WTC11 (cell line): ENCODE measurements around the gene SIK2. TPM values are rescaled to one million over a fixed set of nuclear protein-coding genes. Genes with fewer than 3 reads are reported as not detected.

Source experiments
- ATAC-seq: fragments of 200-7000 bp; cut with Tn5 transposase; 2 replicates; pipeline ENCODE4 v1.10.0; 2021; ENCODE audit warnings: mild to moderate bottlenecking, moderate library complexity
- CTCF ChIA-PET: fragments of 300-600 bp; sonication (Branson Sonifier 250); formaldehyde crosslinking; loops from one replicate; lab custom pipeline; 2021; ENCODE audit warnings: antibody characterized with exemption; lab: Charles Lee
- POLR2A ChIA-PET: fragments of 350-600 bp; sonication (Branson Sonifier 250); formaldehyde crosslinking; loops from one replicate; lab custom pipeline; 2021; ENCODE audit warnings: antibody characterized with exemption; lab: Charles Lee
- DNase-seq: peaks from one replicate; pipeline ENCODE4 v3.0.0; 2021; ENCODE audit warnings: low spot score
- H3K27ac Mint-ChIP-seq: 2 replicates; pipeline ENCODE4 v1.8.0; 2021; ENCODE audit warnings: mixed read lengths
- H3K27me3 Mint-ChIP-seq: 2 replicates; pipeline ENCODE4 v1.8.0; 2021; ENCODE audit warnings: low read depth, mild to moderate bottlenecking, moderate library complexity, mixed read lengths
- H3K36me3 Mint-ChIP-seq: 2 replicates; pipeline ENCODE4 v1.8.0; 2021; ENCODE audit warnings: mixed read lengths
- H3K4me1 Mint-ChIP-seq: 2 replicates; pipeline ENCODE4 v1.8.0; 2022; ENCODE audit warnings: mixed read lengths
- H3K4me3 Mint-ChIP-seq: 2 replicates; pipeline ENCODE4 v1.8.0; 2021; ENCODE audit warnings: mild to moderate bottlenecking, moderate library complexity, mixed read lengths
- H3K9me3 Mint-ChIP-seq: 2 replicates; pipeline ENCODE4 v1.8.0; 2021; ENCODE audit warnings: mixed read lengths
- CREM ChIP-seq: sonication (generic); formaldehyde crosslinking; IDR thresholded peaks from 2 replicates; pipeline ENCODE4 v1.8.1; 2022; ENCODE audit warnings: mild to moderate bottlenecking, missing genetic modification reagents, moderate library complexity
- JAZF1 ChIP-seq: fragments of 250-450 bp; sonication (Bioruptor Pico); IDR thresholded peaks from 2 replicates; pipeline ENCODE4 v1.9.0; 2021; ENCODE audit warnings: moderate library complexity, mild to moderate bottlenecking, inconsistent platforms
- RELA ChIP-seq: sonication (generic); formaldehyde crosslinking; IDR thresholded peaks from 2 replicates; pipeline ENCODE4 v1.8.1; 2022; ENCODE audit warnings: missing genetic modification reagents, mild to moderate bottlenecking, borderline replicate concordance
- RORB ChIP-seq: fragments of 250-450 bp; sonication (Bioruptor Pico); IDR thresholded peaks from 2 replicates; pipeline ENCODE4 v1.9.0; 2021; ENCODE audit warnings: mild to moderate bottlenecking
- SP1 ChIP-seq: sonication (generic); formaldehyde crosslinking; conservative IDR thresholded peaks from 2 replicates; pipeline ENCODE4 v1.8.1; 2022; ENCODE audit warnings: missing genetic modification reagents
- TCF7 ChIP-seq: sonication (generic); formaldehyde crosslinking; IDR thresholded peaks from 2 replicates; pipeline ENCODE4 v1.8.0; 2022; ENCODE audit warnings: mild to moderate bottlenecking, low read depth, missing genetic modification reagents, moderate library complexity
- ZNF121 ChIP-seq: sonication (generic); formaldehyde crosslinking; IDR thresholded peaks from 2 replicates; pipeline ENCODE4 v1.8.0; 2023; ENCODE audit warnings: missing genetic modification reagents
- ZNF219 ChIP-seq: sonication (generic); formaldehyde crosslinking; IDR thresholded peaks from 2 replicates; pipeline ENCODE4 v1.8.0; 2023; ENCODE audit warnings: missing genetic modification reagents, mild to moderate bottlenecking, borderline replicate concordance
- ZNF232 ChIP-seq: sonication (generic); formaldehyde crosslinking; IDR thresholded peaks from 2 replicates; pipeline ENCODE4 v1.8.0; 2022; ENCODE audit warnings: mild to moderate bottlenecking, missing genetic modification reagents
- ZNF416 ChIP-seq: fragments of 250-450 bp; sonication (Bioruptor Pico); IDR thresholded peaks from 2 replicates; pipeline ENCODE4 v1.9.0; 2021; ENCODE audit warnings: mild to moderate bottlenecking, inconsistent platforms
- total RNA-seq: library from RNA; stranded (reverse); gene quantifications from 3 replicates; pipeline ENCODE4 v1.2.3, GENCODE V29; 2021
- TF ChIP-seq, protein P1 (sequence below): sonication (generic); formaldehyde crosslinking; IDR thresholded peaks from 2 replicates; pipeline ENCODE4 v1.8.1; 2023; ENCODE audit warnings: mild to moderate bottlenecking, missing genetic modification reagents
- TF ChIP-seq, protein P2 (sequence below): sonication (generic); formaldehyde crosslinking; IDR thresholded peaks from 2 replicates; pipeline ENCODE4 v1.8.1; 2023; ENCODE audit warnings: mild to moderate bottlenecking, missing genetic modification reagents, moderate library complexity
- TF ChIP-seq, protein P3 (sequence below): sonication (generic); formaldehyde crosslinking; IDR thresholded peaks from 2 replicates; pipeline ENCODE4 v1.8.0; 2022; ENCODE audit warnings: mild to moderate bottlenecking, missing genetic modification reagents
- TF ChIP-seq, protein P4 (sequence below): sonication (generic); formaldehyde crosslinking; IDR thresholded peaks from 2 replicates; pipeline ENCODE4 v1.8.1; 2023; ENCODE audit warnings: mild to moderate bottlenecking, missing genetic modification reagents, moderate library complexity
- TF ChIP-seq, protein P5 (sequence below): sonication (generic); formaldehyde crosslinking; IDR thresholded peaks from 2 replicates; pipeline ENCODE4 v1.8.0; 2023; ENCODE audit warnings: missing genetic modification reagents, mild to moderate bottlenecking, borderline replicate concordance
- TF ChIP-seq, protein P6 (sequence below): sonication (generic); formaldehyde crosslinking; conservative IDR thresholded peaks from 2 replicates; pipeline ENCODE4 v1.8.1; 2022; ENCODE audit warnings: mild to moderate bottlenecking, missing genetic modification reagents
- TF ChIP-seq, protein P7 (sequence below): sonication (generic); formaldehyde crosslinking; IDR thresholded peaks from 2 replicates; pipeline ENCODE4 v1.8.1; 2022; ENCODE audit warnings: low read depth, missing genetic modification reagents, borderline replicate concordance
- TF ChIP-seq, protein P8 (sequence below): sonication (generic); formaldehyde crosslinking; IDR thresholded peaks from 2 replicates; pipeline ENCODE4 v1.8.0; 2022; ENCODE audit warnings: mild to moderate bottlenecking, missing genetic modification reagents
- TF ChIP-seq, protein P9 (sequence below): fragments of 250-450 bp; sonication (Bioruptor Pico); IDR thresholded peaks from 2 replicates; pipeline ENCODE4 v1.9.0; 2021; ENCODE audit warnings: mild to moderate bottlenecking
- TF ChIP-seq, protein P10 (sequence below): fragments of 250-450 bp; sonication (Bioruptor Pico); IDR thresholded peaks from 2 replicates; pipeline ENCODE4 v1.8.0; 2021; ENCODE audit warnings: mild to moderate bottlenecking

Gene SIK2
- total RNA-seq, 1 experiment from 2014 or later: 7.2 TPM

DNA sequence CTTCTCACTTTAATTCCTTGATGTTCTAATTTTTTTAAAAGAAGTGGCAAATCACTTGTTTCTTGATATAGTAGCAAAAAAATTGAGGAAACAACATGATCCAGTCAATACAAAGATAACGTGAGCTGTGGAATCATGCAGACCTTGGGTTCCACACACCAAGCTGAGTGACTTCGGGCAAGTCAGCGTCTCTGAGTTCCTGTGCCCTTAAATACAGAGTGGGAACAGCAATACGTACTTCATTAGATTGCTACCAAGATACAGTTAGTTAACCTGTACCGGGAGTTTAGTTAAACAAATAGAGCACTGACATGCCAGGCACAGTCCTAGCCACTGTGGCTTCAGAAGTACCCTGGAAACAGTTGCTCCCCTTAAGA lies 105.4 kb downstream of the SIK2 start (continued):
- TF ChIP-seq JAZF1 (CRISPR knock-in tag) (no peak), ZNF416 (CRISPR knock-in tag) (no peak), RORB (CRISPR knock-in tag) (no peak), RELA (CRISPR knock-in tag) (no peak), ZNF219 (CRISPR knock-in tag) (no peak), CREM (CRISPR knock-in tag) (no peak)
- TF ChIP-seq, protein P1, sequence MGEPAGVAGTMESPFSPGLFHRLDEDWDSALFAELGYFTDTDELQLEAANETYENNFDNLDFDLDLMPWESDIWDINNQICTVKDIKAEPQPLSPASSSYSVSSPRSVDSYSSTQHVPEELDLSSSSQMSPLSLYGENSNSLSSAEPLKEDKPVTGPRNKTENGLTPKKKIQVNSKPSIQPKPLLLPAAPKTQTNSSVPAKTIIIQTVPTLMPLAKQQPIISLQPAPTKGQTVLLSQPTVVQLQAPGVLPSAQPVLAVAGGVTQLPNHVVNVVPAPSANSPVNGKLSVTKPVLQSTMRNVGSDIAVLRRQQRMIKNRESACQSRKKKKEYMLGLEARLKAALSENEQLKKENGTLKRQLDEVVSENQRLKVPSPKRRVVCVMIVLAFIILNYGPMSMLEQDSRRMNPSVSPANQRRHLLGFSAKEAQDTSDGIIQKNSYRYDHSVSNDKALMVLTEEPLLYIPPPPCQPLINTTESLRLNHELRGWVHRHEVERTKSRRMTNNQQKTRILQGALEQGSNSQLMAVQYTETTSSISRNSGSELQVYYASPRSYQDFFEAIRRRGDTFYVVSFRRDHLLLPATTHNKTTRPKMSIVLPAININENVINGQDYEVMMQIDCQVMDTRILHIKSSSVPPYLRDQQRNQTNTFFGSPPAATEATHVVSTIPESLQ (CRISPR knock-in tag): no peak
- TF ChIP-seq, protein P2, sequence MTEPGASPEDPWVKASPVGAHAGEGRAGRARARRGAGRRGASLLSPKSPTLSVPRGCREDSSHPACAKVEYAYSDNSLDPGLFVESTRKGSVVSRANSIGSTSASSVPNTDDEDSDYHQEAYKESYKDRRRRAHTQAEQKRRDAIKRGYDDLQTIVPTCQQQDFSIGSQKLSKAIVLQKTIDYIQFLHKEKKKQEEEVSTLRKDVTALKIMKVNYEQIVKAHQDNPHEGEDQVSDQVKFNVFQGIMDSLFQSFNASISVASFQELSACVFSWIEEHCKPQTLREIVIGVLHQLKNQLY (CRISPR knock-in tag): no peak
- TF ChIP-seq, protein P3, sequence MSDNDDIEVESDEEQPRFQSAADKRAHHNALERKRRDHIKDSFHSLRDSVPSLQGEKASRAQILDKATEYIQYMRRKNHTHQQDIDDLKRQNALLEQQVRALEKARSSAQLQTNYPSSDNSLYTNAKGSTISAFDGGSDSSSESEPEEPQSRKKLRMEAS: no peak
- TF ChIP-seq, protein P4, sequence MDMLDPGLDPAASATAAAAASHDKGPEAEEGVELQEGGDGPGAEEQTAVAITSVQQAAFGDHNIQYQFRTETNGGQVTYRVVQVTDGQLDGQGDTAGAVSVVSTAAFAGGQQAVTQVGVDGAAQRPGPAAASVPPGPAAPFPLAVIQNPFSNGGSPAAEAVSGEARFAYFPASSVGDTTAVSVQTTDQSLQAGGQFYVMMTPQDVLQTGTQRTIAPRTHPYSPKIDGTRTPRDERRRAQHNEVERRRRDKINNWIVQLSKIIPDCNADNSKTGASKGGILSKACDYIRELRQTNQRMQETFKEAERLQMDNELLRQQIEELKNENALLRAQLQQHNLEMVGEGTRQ: no peak
- TF ChIP-seq, protein P5, sequence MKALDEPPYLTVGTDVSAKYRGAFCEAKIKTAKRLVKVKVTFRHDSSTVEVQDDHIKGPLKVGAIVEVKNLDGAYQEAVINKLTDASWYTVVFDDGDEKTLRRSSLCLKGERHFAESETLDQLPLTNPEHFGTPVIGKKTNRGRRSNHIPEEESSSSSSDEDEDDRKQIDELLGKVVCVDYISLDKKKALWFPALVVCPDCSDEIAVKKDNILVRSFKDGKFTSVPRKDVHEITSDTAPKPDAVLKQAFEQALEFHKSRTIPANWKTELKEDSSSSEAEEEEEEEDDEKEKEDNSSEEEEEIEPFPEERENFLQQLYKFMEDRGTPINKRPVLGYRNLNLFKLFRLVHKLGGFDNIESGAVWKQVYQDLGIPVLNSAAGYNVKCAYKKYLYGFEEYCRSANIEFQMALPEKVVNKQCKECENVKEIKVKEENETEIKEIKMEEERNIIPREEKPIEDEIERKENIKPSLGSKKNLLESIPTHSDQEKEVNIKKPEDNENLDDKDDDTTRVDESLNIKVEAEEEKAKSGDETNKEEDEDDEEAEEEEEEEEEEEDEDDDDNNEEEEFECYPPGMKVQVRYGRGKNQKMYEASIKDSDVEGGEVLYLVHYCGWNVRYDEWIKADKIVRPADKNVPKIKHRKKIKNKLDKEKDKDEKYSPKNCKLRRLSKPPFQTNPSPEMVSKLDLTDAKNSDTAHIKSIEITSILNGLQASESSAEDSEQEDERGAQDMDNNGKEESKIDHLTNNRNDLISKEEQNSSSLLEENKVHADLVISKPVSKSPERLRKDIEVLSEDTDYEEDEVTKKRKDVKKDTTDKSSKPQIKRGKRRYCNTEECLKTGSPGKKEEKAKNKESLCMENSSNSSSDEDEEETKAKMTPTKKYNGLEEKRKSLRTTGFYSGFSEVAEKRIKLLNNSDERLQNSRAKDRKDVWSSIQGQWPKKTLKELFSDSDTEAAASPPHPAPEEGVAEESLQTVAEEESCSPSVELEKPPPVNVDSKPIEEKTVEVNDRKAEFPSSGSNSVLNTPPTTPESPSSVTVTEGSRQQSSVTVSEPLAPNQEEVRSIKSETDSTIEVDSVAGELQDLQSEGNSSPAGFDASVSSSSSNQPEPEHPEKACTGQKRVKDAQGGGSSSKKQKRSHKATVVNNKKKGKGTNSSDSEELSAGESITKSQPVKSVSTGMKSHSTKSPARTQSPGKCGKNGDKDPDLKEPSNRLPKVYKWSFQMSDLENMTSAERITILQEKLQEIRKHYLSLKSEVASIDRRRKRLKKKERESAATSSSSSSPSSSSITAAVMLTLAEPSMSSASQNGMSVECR: no peak
- TF ChIP-seq, protein P6, sequence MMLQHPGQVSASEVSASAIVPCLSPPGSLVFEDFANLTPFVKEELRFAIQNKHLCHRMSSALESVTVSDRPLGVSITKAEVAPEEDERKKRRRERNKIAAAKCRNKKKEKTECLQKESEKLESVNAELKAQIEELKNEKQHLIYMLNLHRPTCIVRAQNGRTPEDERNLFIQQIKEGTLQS (CRISPR knock-in tag): no peak
- TF ChIP-seq, protein P7, sequence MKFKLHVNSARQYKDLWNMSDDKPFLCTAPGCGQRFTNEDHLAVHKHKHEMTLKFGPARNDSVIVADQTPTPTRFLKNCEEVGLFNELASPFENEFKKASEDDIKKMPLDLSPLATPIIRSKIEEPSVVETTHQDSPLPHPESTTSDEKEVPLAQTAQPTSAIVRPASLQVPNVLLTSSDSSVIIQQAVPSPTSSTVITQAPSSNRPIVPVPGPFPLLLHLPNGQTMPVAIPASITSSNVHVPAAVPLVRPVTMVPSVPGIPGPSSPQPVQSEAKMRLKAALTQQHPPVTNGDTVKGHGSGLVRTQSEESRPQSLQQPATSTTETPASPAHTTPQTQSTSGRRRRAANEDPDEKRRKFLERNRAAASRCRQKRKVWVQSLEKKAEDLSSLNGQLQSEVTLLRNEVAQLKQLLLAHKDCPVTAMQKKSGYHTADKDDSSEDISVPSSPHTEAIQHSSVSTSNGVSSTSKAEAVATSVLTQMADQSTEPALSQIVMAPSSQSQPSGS (CRISPR knock-in tag): no peak

DNA sequence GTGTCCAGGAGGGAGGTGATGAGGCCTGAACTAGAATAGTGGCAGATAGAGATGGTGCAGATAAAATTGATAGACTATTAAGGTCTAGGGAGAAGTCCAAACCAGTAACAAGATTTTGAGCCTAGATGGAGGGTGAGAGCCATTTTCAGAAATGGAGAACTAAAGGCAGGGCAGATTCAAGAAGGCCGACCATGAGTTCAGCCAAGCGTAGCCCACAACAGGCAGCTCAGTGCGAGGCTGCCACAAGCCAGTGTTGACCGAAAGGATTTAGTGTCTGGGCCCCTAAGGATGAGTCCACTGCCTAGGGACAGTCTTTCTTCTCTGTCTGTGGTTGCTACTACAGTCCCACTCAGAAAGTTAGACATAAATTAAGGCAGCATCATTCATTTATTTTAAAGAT lies 112.3 kb downstream of the SIK2 start:
- H3K4me3 Mint-ChIP-seq: no peak overlapping the region
- CTCF ChIA-PET: interaction anchor here (0.9 kb wide), 1 partner anchor 126 kb away, joined by 3 read pairs; no protein-coding TSS in a partner anchor
- no peak for TF ChIP-seq TCF7 (CRISPR knock-in tag)
- TF ChIP-seq, protein P7 (CRISPR knock-in tag): no peak
- TF ChIP-seq, protein P8, sequence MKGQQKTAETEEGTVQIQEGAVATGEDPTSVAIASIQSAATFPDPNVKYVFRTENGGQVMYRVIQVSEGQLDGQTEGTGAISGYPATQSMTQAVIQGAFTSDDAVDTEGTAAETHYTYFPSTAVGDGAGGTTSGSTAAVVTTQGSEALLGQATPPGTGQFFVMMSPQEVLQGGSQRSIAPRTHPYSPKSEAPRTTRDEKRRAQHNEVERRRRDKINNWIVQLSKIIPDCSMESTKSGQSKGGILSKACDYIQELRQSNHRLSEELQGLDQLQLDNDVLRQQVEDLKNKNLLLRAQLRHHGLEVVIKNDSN (CRISPR knock-in tag): no peak
- no peak for TF ChIP-seq ZNF232 (CRISPR knock-in tag)
- TF ChIP-seq, protein P9, sequence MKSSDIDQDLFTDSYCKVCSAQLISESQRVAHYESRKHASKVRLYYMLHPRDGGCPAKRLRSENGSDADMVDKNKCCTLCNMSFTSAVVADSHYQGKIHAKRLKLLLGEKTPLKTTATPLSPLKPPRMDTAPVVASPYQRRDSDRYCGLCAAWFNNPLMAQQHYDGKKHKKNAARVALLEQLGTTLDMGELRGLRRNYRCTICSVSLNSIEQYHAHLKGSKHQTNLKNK (CRISPR knock-in tag): no peak
- TF ChIP-seq, protein P10, sequence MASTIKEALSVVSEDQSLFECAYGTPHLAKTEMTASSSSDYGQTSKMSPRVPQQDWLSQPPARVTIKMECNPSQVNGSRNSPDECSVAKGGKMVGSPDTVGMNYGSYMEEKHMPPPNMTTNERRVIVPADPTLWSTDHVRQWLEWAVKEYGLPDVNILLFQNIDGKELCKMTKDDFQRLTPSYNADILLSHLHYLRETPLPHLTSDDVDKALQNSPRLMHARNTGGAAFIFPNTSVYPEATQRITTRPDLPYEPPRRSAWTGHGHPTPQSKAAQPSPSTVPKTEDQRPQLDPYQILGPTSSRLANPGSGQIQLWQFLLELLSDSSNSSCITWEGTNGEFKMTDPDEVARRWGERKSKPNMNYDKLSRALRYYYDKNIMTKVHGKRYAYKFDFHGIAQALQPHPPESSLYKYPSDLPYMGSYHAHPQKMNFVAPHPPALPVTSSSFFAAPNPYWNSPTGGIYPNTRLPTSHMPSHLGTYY: no peak
- TF ChIP-seq SP1 (CRISPR knock-in tag): no peak
- TF ChIP-seq, protein P4: no peak
- no peak for TF ChIP-seq CREM (CRISPR knock-in tag)
- no peak for TF ChIP-seq ZNF121 (CRISPR knock-in tag)

More for the DNA sequence above, 112.3 kb downstream of the SIK2 start:
- DNase-seq: no peak
- no peak; the same call in 1 of the 2 replicates for ATAC-seq
- Mint-ChIP-seq H3K27me3 (no peaks in the 10 kb centered on the region), H3K36me3 (peaks cover 6% of the 10 kb centered on the region), H3K9me3 (no peaks in the 10 kb centered on the region), H3K4me1 (peaks cover 14% of the 10 kb centered on the region), H3K27ac (0 out of 2 replicates have a peak overlapping the region, but pooled peaks have one; percentile 4)
- POLR2A ChIA-PET: no interaction called here
